ENCODE results near the gene IFTAP.
A peak's percentile ranks its signal among the peaks of the same experiment; 100 is the strongest.

IFTAP gene

GRCh38 chr11:36578458-36578857, 15.8 kb upstream of the IFTAP start:
- DNase-seq = no peak
- TF ChIP-seq GATA1 (IDR thresholded peaks at IDR 0.05; ENCODE audit: low read depth, low read length) (no peak), POLR2A (IDR thresholded peaks at IDR 0.05; ENCODE audit: low read length) (no peak)

- DNase-seq = no peak
- TF ChIP-seq GATA1 (IDR thresholded peaks at IDR 0.05; ENCODE audit: low read depth, low read length) (no peak), POLR2A (IDR thresholded peaks at IDR 0.05; ENCODE audit: low read length) (no peak)
These were observed 12.8 kb upstream of the IFTAP start for GRCh38 chr11:36581536-36581935.

GRCh38 chr11:36583667-36584066, 10.6 kb upstream of the IFTAP start:
- no peak for TF ChIP-seq POLR2A (IDR thresholded peaks at IDR 0.05; ENCODE audit: low read length)
- no peak for TF ChIP-seq GATA1 (IDR thresholded peaks at IDR 0.05; ENCODE audit: low read depth, low read length)
- peak in 1 of 2 experiments; percentile 3 for DNase-seq

DNA sequence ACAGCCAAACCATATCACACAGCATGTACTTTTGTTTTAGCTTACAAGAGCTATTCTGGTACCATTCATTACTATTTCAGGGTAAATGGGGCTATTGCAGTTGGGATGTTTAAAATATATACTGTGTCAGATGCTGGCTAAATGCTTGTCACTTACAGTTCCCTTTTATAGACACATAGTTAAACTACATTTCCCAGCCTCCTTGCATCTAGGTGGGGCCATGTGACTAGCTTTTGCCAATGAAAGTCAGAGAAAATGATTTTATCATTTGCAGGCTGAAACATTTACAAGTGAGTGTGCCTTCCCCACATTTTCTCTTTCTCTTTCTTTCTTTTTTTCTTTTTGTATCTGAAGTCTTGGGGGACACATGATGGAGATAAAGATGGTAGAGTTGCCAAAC, 7.8 kb upstream of the IFTAP start:
- TF ChIP-seq POLR2A (IDR thresholded peaks at IDR 0.05; ENCODE audit: low read length) (no peak), GATA1 (IDR thresholded peaks at IDR 0.05; ENCODE audit: low read depth, low read length) (no peak)
- DNase-seq = peak in 1 of 2 experiments; percentile 14

- DNase-seq = no peak
- TF ChIP-seq GATA1 (IDR thresholded peaks at IDR 0.05; ENCODE audit: low read depth, low read length) (no peak), POLR2A (IDR thresholded peaks at IDR 0.05; ENCODE audit: low read length) (no peak)
These were observed 6.2 kb upstream of the IFTAP start for GRCh38 chr11:36588099-36588498.

- DNase-seq = no peak
These were observed 3.8 kb upstream of the IFTAP start for GRCh38 chr11:36590513-36590912.

DNA sequence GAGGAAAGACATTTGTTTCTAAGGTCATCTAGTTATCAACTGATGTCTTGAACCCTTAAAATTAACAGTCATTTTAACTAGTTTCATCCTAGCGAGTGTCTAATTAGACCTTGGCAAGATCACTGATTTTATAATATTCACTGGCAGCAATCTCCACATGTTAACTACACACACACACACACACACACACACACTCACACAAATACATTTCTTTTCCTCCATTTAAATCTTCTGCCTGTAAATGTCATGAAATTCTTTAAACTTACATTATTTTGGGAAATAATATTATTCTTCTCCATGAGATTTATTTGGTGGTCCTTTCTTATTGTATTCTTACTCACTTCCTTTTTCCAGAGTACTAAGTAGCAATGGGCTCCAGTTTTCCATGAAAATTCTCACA, 2.9 kb upstream of the IFTAP start:
- no peak for TF ChIP-seq POLR2A (IDR thresholded peaks at IDR 0.05; ENCODE audit: low read length)
- TF ChIP-seq GATA1 (IDR thresholded peaks at IDR 0.05; ENCODE audit: low read depth, low read length) = no peak
- no peak for DNase-seq

More at GRCh38 chr11:36590513-36590912, 3.8 kb upstream of the IFTAP start:
- TF ChIP-seq POLR2A (IDR thresholded peaks at IDR 0.05; ENCODE audit: low read length) (no peak), GATA1 (IDR thresholded peaks at IDR 0.05; ENCODE audit: low read depth, low read length) (no peak)

GRCh38 chr11:36596880-36597279, 2.6 kb downstream of the IFTAP start:
- TF ChIP-seq GATA1 (IDR thresholded peaks at IDR 0.05; ENCODE audit: low read depth, low read length) (no peak), POLR2A (IDR thresholded peaks at IDR 0.05; ENCODE audit: low read length) (no peak)
- no peak for DNase-seq

GRCh38 chr11:36598051-36598450, 3.7 kb downstream of the IFTAP start, which contains the start of gene RAG2:
TSS of gene RAG2 (minus strand) at chr11:36598236. CDS start at chr11:36594168, 4,068 bp downstream.
- DNase-seq = peak in 1 of 2 experiments; percentile 45
- TF ChIP-seq GATA1 (IDR thresholded peaks at IDR 0.05; ENCODE audit: low read depth, low read length) (no peak), POLR2A (IDR thresholded peaks at IDR 0.05; ENCODE audit: low read length) (no peak)

- DNase-seq = no peak
- no peak for TF ChIP-seq POLR2A (IDR thresholded peaks at IDR 0.05; ENCODE audit: low read length)
- TF ChIP-seq GATA1 (IDR thresholded peaks at IDR 0.05; ENCODE audit: low read depth, low read length) = no peak
These were observed 5.9 kb downstream of the IFTAP start for GRCh38 chr11:36600180-36600579.

GRCh38 chr11:36601155-36601554, 6.9 kb downstream of the IFTAP start:
- no peak for DNase-seq
- TF ChIP-seq POLR2A (IDR thresholded peaks at IDR 0.05; ENCODE audit: low read length) (no peak), GATA1 (IDR thresholded peaks at IDR 0.05; ENCODE audit: low read depth, low read length) (no peak)

GRCh38 chr11:36602135-36602534, 7.8 kb downstream of the IFTAP start:
- TF ChIP-seq GATA1 (IDR thresholded peaks at IDR 0.05; ENCODE audit: low read depth, low read length) = no peak
- no peak for DNase-seq

DNA sequence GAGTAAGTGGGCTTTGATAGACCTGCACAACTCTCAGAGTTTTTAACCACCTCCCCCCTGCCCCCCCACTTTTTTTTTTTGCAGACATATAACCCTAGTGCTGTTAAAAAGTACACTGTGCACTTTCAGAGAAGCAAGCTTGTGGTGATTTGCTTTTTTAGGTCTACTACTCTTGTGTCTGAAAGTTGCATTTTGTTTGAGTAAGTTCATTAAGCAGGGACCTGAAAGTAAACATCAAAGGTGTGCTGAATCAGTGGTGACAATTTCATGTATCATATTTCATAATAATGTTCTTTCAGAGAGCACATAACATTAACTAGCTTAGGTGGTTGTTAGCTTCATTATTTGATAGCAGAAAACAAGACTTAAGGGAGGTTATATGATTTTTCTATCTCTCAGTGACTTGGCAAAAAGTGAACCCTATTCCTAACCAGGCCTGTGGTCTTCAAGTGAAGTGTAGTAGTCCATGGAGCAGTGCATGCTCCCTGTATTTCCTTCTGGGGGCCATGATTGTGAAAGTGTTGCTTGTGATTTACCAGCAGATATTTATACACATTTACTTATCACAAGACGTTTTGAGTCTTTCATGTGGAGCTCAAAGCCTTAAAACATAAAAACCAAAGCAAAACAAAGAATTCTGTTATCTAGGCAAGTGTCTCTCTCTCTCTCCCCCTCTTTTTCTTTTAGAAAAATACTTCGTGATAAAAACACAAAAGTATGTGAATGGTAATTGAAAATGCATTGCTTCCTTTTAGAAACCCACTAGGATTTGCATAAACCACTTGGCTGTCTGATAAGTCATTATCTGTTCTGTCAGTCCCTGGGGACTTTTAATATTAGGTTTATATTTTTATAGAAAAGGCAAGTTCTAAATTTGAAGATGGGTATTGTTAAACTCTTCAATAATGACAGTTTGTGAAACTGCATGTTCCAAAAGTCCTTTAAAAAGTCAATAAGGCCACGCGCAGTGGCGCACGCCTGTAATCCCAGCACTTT, 11.2 kb downstream of the IFTAP start:
- no peak for DNase-seq
- TF ChIP-seq GATA1 (IDR thresholded peaks at IDR 0.05; ENCODE audit: low read depth, low read length) (no peak), POLR2A (IDR thresholded peaks at IDR 0.05; ENCODE audit: low read length) (no peak)

- peak; percentile 21 to 22 for DNase-seq
- TF ChIP-seq POLR2A (IDR thresholded peaks at IDR 0.05; ENCODE audit: low read length) = no peak
- TF ChIP-seq GATA1 (IDR thresholded peaks at IDR 0.05; ENCODE audit: low read depth, low read length) = no peak
These were observed 14.3 kb downstream of the IFTAP start for GRCh38 chr11:36608491-36609199.

All from erythroblast (primary cell).